ENCODE measurements around the gene TPGS1. TPM values are rescaled to one million over a fixed set of nuclear protein-coding genes. Genes with fewer than 3 reads are reported as not detected.

The TPGS1 gene
- total RNA-seq, 2 donors from 2014 or later: 6.3 to 14.1 TPM

- H3K4me1 Mint-ChIP-seq: no peaks in the 10 kb centered on the region
- H3K27ac Mint-ChIP-seq: no peak overlapping the region
- H3K4me3 Mint-ChIP-seq: no peak overlapping the region
- H3K27me3 Mint-ChIP-seq: peaks cover 10% of the 10 kb centered on the region
- H3K36me3 Mint-ChIP-seq (ENCODE audit: low read depth): no peaks in the 10 kb centered on the region
- no peaks in the 10 kb centered on the region for H3K9me3 Mint-ChIP-seq
- no peak for ATAC-seq (replicated peaks)
Measured at GRCh38 chr19:497491-497868, 9.8 kb upstream of the TPGS1 start.

- Mint-ChIP-seq H3K36me3 (ENCODE audit: low read depth) (no peaks in the 10 kb centered on the region), H3K4me3 (no peak overlapping the region), H3K9me3 (no peaks in the 10 kb centered on the region), H3K27ac (no peak overlapping the region), H3K4me1 (no peaks in the 10 kb centered on the region), H3K27me3 (peaks cover 10% of the 10 kb centered on the region)
- peak; percentile 43 for ATAC-seq (replicated peaks)
Measured at GRCh38 chr19:497869-498510, 9.3 kb upstream of the TPGS1 start.

GRCh38 chr19:498511-498891, 8.8 kb upstream of the TPGS1 start:
- H3K27me3 Mint-ChIP-seq: peaks cover 10% of the 10 kb centered on the region
- ATAC-seq (replicated peaks): no peak

GRCh38 chr19:498977-499623, 8.2 kb upstream of the TPGS1 start:
- H3K27ac Mint-ChIP-seq: no peak overlapping the region
- H3K4me3 Mint-ChIP-seq: no peak overlapping the region
- H3K36me3 Mint-ChIP-seq (ENCODE audit: low read depth): no peaks in the 10 kb centered on the region
- ATAC-seq (replicated peaks): no peak
- H3K4me1 Mint-ChIP-seq: no peaks in the 10 kb centered on the region
- peaks cover 10% of the 10 kb centered on the region for H3K27me3 Mint-ChIP-seq
- H3K9me3 Mint-ChIP-seq: no peaks in the 10 kb centered on the region

More at GRCh38 chr19:498511-498891, 8.8 kb upstream of the TPGS1 start:
- H3K27ac Mint-ChIP-seq: no peak overlapping the region
- H3K9me3 Mint-ChIP-seq: no peaks in the 10 kb centered on the region
- H3K4me1 Mint-ChIP-seq: no peaks in the 10 kb centered on the region
- no peak overlapping the region for H3K4me3 Mint-ChIP-seq
- no peaks in the 10 kb centered on the region for H3K36me3 Mint-ChIP-seq (ENCODE audit: low read depth)

GRCh38 chr19:501646-502045, 5.7 kb upstream of the TPGS1 start:
- Mint-ChIP-seq H3K27ac (no peak overlapping the region), H3K9me3 (no peaks in the 10 kb centered on the region), H3K27me3 (peaks cover 10% of the 10 kb centered on the region), H3K36me3 (ENCODE audit: low read depth) (peaks cover under 1% of the 10 kb centered on the region), H3K4me1 (peaks cover 3% of the 10 kb centered on the region), H3K4me3 (no peak overlapping the region)
- no peak for ATAC-seq (replicated peaks)

GRCh38 chr19:504616-505015, 2.7 kb upstream of the TPGS1 start:
- peaks cover 8% of the 10 kb centered on the region for H3K36me3 Mint-ChIP-seq (ENCODE audit: low read depth)
- peaks cover 14% of the 10 kb centered on the region for H3K4me1 Mint-ChIP-seq
- ATAC-seq (replicated peaks): no peak
- no peaks in the 10 kb centered on the region for H3K9me3 Mint-ChIP-seq
- H3K4me3 Mint-ChIP-seq: no peak overlapping the region
- H3K27me3 Mint-ChIP-seq: no peaks in the 10 kb centered on the region
- no peak overlapping the region for H3K27ac Mint-ChIP-seq

GRCh38 chr19:506404-507285, 652 bp upstream of the TPGS1 start:
- ATAC-seq (replicated peaks): peak; percentile 77
- Mint-ChIP-seq H3K27me3 (no peaks in the 10 kb centered on the region), H3K27ac (peak overlapping the region; percentile 99), H3K36me3 (ENCODE audit: low read depth) (peaks cover 14% of the 10 kb centered on the region), H3K4me1 (peaks cover 22% of the 10 kb centered on the region), H3K9me3 (no peaks in the 10 kb centered on the region), H3K4me3 (peak overlapping the region; percentile 87)

- Mint-ChIP-seq H3K27ac (peak overlapping the region; percentile 93), H3K27me3 (no peaks in the 10 kb centered on the region), H3K36me3 (ENCODE audit: low read depth) (peaks cover 14% of the 10 kb centered on the region), H3K4me1 (peaks cover 22% of the 10 kb centered on the region), H3K4me3 (peak overlapping the region; percentile 87), H3K9me3 (no peaks in the 10 kb centered on the region)
- no peak for ATAC-seq (replicated peaks)
Measured at GRCh38 chr19:508204-509150, 1.2 kb downstream of the TPGS1 start.

GRCh38 chr19:510606-511100, 3.4 kb downstream of the TPGS1 start:
- Mint-ChIP-seq H3K27me3 (no peaks in the 10 kb centered on the region), H3K9me3 (no peaks in the 10 kb centered on the region), H3K36me3 (ENCODE audit: low read depth) (peaks cover 14% of the 10 kb centered on the region), H3K4me3 (peak overlapping the region; percentile 87), H3K27ac (peak overlapping the region; percentile 99), H3K4me1 (peaks cover 26% of the 10 kb centered on the region)
- peak; percentile 49 for ATAC-seq (replicated peaks)

- Mint-ChIP-seq H3K9me3 (no peaks in the 10 kb centered on the region), H3K4me3 (peak overlapping the region; percentile 87), H3K36me3 (ENCODE audit: low read depth) (peaks cover 14% of the 10 kb centered on the region), H3K4me1 (peaks cover 26% of the 10 kb centered on the region), H3K27ac (peak overlapping the region; percentile 99), H3K27me3 (no peaks in the 10 kb centered on the region)
- ATAC-seq (replicated peaks): peak; percentile 53
Measured at GRCh38 chr19:511101-511851, 4.0 kb downstream of the TPGS1 start.

- no peak for ATAC-seq (replicated peaks)
- H3K9me3 Mint-ChIP-seq: no peaks in the 10 kb centered on the region
- H3K4me3 Mint-ChIP-seq: no peak overlapping the region
- peaks cover 6% of the 10 kb centered on the region for H3K36me3 Mint-ChIP-seq (ENCODE audit: low read depth)
- no peaks in the 10 kb centered on the region for H3K27me3 Mint-ChIP-seq
- H3K27ac Mint-ChIP-seq: peak overlapping the region; percentile 99
- peaks cover 30% of the 10 kb centered on the region for H3K4me1 Mint-ChIP-seq
Measured at GRCh38 chr19:512547-513365, 5.5 kb downstream of the TPGS1 start.

GRCh38 chr19:513368-514165, 6.3 kb downstream of the TPGS1 start:
- no peaks in the 10 kb centered on the region for H3K27me3 Mint-ChIP-seq
- H3K27ac Mint-ChIP-seq: peak overlapping the region; percentile 18
- H3K9me3 Mint-ChIP-seq: no peaks in the 10 kb centered on the region
- H3K4me3 Mint-ChIP-seq: no peak overlapping the region
- ATAC-seq (replicated peaks): no peak
- H3K36me3 Mint-ChIP-seq (ENCODE audit: low read depth): peaks cover 6% of the 10 kb centered on the region
- peaks cover 25% of the 10 kb centered on the region for H3K4me1 Mint-ChIP-seq
